Right kidney (tissue), 9 donors: ENCODE measurements around the gene SFSWAP.
A peak's percentile ranks its signal among the peaks of the same experiment; 100 is the strongest.
"Not testable (repeated sequence)": the region's sequence is repeated elsewhere in the genome, so short reads cannot be mapped to it uniquely, and the experiment has no call there.

Experiments
- DNase-seq: peaks from one replicate; pipeline ENCODE4 v3.0.0-alpha.2; 2016
- long read RNA-seq, 8 donors: transcript quantifications; one replicate each; lab custom pipeline, GENCODE V29; 2026

Gene SFSWAP
- long read RNA-seq, donor 1, transcript SFSWAP-206 (3 exons, 1,576 nt): major isoform, 8 of 13 reads
- long read RNA-seq, donor 1, partial matches to known transcripts: 0 of 13 reads
- long read RNA-seq, donor 1, other reads (novel, unspliced or antisense): 0 of 13 reads
- long read RNA-seq, donor 2, partial matches to known transcripts: 0 of 5 reads
- long read RNA-seq, donor 2, other reads (novel, unspliced or antisense): 0 of 5 reads
- long read RNA-seq, donor 3, full-length matches to known transcripts: 4 of 4 reads
- long read RNA-seq, donor 3, partial matches to known transcripts: 0 of 4 reads
- long read RNA-seq, donor 3, other reads (novel, unspliced or antisense): 0 of 4 reads
- long read RNA-seq, donor 4, full-length matches to known transcripts: 6 of 18 reads
- long read RNA-seq, donor 4, partial matches to known transcripts: 12 of 18 reads
- long read RNA-seq, donor 4, other reads (novel, unspliced or antisense): 0 of 18 reads
- long read RNA-seq, donor 5, partial matches to known transcripts: 0 of 2 reads
- long read RNA-seq, donor 5, other reads (novel, unspliced or antisense): 0 of 2 reads
- long read RNA-seq, donor 6, full-length matches to known transcripts: 9 of 17 reads
- long read RNA-seq, donor 6, partial matches to known transcripts: 8 of 17 reads
- long read RNA-seq, donor 6, other reads (novel, unspliced or antisense): 0 of 17 reads
- long read RNA-seq, donor 7, full-length matches to known transcripts: 14 of 45 reads
- long read RNA-seq, donor 7, partial matches to known transcripts: 31 of 45 reads
- long read RNA-seq, donor 7, other reads (novel, unspliced or antisense): 0 of 45 reads
- long read RNA-seq, donor 8, full-length matches to known transcripts: 3 of 3 reads
- long read RNA-seq, donor 8, partial matches to known transcripts: 0 of 3 reads
- long read RNA-seq, donor 8, other reads (novel, unspliced or antisense): 0 of 3 reads

DNA sequence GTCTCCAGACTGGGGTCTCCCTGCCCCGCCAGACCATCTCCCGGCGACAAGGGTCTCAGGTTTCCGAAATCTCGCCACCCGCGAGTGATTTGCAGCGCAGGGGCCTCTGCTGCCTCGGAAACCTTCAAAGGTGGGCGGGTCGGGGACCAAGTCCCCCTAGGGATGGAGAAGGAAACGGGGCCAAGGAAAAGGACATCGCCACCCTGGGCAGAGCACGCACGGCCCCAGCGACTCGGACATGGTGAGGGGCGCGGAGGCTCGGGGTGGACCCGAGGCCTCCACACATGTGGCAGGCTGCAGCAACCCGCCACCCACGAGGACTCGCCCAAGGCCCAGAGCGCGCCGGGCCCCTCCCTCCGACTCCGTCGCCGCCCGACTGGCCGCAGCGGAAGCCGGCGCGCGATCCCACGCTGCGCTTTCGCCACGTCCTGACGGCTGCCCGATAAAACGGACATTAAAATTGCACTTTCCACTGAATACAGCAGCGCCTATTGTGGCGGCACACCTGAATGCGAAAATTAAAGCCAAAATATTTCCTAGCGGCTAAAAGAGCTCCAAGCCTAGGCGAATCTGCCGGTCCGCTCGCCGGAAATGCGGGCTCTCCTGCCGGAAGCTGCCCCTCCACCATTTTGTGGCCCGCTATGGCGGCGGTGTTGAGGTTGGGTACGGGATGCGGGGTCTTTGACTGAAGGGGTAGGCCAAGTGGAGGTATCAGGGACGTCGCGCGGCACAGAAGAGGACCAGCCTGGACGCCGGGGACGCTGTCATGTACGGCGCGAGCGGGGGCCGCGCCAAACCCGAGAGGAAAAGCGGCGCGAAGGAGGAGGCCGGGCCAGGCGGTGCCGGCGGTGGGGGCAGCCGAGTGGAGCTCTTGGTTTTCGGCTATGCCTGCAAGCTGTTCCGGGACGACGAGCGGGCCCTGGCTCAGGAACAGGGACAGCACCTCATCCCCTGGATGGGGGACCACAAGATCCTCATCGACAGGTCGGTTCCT, at the start of gene SFSWAP:
TSS of gene SFSWAP (plus strand) at position 627 of the 994 bp plus-strand sequence. CDS start at position 767, 140 bp downstream.
- peak; percentile 100 for DNase-seq

DNA sequence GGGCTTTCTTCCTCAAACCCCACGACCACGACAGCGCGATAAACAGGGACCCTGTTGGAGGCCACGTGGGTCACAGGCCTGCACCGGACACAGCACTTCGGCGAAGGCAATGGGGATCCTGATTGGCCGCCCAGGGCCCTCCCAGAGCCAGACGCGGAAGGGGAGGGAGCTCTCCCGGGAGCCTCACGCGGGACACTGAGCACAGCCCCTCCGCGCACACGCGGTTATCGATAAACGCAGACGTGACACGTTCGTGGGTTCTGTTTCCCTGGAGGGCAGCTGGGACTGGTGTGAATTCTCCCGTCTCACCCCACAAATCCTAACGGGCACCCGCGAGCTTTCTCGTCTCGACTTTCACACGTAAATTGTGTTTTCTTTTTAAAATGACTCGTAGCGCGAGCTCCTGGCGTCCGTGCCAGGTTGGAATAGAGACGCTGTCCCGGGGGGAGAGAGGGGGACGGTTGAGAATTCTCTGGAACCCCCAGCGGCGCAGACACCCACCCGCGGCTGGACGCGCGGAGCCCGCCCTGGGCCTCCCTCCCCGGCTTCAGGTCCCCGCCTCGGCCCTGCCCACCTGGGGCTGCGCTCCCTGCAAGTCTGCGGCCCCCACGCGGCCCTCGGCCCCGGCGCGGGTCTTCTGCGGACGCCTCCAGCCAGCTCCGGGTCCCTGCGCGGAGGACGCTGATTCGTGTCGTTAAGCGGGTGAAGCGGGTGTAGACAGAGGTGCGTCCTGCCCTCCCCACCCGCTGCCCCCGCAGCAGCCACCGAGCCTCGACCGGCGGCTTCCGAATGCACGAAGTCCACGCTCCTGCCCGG, 49.5 kb upstream of the SFSWAP start:
- not testable (repeated sequence) for DNase-seq

DNA sequence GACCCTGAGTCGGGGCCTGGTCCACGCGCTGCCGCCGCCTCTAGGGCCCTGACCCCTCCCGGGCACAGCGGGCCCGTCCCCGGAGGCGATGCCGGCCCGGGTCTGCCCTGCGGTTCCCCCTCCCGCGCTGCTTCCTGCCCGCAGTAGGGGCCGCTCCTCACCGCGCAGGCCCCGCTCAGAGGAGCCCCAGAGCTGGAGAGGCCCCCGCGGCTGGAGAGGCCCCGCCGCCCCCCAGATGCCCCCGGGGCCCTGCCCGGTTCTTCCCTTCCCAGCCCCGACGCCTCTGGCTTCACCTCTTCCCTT, 49.0 kb upstream of the SFSWAP start:
- not testable (repeated sequence) for DNase-seq

DNA sequence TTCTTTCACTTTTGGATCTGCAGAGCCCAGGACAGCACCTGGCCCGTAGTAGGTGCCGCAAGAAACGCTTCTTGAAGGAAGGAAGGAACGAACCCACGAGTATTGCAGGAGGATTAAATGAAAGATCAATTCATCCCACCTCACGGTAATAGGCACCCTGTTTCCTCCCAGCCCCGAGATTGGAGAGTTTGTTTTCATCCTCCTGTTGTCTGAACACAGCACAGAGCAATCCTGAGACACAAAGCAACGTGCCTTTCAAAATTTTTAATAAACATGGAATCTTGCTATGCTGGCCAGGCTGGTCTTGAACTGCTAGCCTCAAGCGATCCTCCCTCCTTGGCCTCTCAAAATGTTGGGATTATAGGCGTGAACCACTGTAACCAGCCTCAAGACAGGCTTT, 48.5 kb upstream of the SFSWAP start:
- not testable (repeated sequence) for DNase-seq

DNA sequence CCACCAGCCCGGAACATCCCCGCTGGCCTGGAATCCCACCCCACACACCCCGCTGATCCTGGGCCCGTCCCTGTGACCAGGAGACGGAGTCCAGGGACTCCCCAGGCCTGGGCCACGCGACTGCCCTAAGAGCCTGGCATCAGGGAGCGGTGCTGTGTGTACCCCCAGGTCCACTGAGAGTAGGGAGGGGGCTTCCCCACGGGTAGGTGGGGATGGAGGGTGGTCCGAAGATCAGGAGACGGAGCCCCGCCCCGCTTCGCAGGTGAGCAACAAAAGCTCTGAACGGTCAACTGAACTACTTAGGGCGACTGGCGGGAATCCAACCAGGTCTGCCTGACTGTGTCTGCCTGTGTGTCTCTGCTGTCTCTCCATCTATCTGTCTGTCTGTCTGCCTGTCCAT, 45.2 kb upstream of the SFSWAP start:
- DNase-seq: not testable (repeated sequence)

DNA sequence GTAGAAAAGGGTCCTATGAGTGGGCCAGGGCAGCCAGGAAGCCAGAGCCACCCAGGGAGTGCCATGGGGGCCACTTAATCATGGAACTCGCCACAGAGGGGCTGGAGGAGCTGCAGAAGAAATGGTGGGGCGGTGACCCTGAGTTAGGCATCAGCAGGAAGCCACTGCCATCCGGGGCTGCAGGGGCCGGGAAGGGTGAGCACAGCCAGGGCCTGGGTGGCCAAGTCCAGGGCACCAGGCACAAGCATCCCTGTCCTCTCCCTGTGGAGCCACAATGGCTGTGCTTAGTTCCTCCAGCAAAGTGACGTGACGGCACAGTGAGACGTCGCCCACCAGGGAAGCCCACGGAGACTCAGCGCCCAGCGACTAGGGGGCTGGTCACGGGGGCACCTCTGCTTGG, 44.4 kb upstream of the SFSWAP start:
- not testable (repeated sequence) for DNase-seq

DNA sequence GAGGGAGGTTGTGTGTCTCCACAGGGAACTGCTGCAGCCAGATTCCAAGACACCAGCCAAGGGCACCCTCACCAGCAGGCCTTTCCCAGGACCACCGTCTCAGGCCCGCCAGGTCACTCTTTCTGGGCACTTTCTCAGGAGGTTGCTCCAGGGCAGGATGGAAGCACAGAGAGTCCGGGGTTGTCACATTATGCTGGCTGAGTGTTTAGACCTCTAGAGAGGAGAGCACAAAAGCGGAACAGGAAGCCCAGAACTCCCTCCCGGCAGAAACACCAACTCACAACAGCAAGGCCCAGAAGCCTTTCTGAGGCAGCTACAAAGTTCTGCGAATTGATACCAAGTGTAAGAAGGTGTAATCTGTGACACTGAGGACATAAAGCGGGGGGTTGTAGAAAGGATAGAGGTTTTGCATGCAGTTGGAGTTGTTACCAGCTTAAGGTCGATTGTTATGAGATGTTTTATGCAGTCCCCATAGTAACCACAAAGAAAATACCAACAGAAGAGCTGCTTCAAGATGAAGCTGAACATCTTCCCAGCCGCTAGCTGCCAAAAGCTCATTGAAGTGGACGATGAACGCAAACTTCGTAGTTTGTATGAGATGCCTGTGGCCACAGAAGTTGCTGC, 43.8 kb upstream of the SFSWAP start:
- not testable (repeated sequence) for DNase-seq

DNA sequence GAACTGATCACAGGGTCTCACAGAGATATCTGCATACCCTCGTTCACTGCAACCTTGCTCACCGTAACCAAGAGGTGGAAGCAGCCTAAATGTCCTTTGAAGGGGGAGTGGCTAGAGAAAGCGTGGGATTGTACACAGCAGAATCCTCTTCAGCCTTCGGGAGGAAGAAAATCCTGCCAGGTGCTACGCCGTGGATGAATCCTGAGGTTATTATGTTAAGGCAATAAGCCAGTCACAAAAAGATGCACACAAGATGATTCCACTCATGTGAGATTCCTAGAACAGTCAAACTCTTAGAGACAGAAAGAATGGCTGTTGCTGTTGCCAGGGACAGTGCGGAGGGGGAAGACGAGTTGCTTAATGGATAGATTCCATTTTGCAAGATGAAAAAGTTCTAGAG, 39.6 kb upstream of the SFSWAP start:
- DNase-seq: no peak

DNA sequence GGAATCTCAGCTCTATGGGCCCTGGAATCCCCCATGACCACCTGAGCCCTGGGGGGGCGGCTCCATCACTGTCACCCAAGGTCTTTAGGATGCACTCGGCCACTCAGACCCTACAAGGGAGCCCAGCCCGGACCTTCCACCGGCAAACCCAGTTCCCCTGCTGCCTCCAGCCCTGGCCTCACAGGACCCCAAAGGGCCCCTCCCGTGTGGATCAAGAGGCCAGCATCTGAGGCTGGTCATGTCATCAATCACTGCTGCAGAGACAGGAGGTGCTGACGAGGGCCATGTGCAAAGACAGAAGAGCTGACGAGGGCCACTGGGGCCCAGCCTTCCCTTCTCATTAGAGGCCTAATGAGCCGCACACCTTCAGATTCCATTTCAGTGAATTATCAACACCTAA, 39.0 kb upstream of the SFSWAP start:
- no peak for DNase-seq

DNA sequence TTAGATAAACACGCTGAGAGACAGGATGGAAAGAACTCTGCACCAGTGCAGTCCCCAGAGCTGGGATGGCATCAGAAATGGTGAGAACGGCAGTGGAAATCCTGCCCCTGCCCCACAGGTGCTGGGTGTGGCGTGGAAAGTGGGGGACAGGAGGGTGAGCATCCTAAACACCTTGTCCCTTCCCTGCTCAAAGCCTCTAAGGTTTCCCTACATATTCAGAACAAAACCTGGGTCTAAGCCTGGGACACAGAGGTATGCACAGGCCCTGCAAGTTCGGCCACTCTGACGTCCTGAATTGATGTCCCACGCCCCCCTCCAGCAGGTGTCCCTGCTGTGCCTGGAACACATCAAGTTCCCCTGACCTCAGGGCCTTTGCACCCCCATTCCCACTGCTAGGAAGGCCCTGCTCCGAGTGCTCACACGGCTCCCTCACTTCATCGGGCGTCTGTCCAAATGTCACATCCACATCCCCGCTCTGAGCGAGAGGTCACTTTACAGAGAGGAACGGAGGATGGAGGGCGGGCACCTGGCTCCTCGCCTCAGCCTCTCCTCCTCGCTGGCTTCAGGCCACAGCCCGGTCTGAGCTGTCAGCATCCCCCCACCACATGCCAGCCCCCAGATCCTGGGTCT, 38.5 kb upstream of the SFSWAP start:
- DNase-seq: no peak

DNA sequence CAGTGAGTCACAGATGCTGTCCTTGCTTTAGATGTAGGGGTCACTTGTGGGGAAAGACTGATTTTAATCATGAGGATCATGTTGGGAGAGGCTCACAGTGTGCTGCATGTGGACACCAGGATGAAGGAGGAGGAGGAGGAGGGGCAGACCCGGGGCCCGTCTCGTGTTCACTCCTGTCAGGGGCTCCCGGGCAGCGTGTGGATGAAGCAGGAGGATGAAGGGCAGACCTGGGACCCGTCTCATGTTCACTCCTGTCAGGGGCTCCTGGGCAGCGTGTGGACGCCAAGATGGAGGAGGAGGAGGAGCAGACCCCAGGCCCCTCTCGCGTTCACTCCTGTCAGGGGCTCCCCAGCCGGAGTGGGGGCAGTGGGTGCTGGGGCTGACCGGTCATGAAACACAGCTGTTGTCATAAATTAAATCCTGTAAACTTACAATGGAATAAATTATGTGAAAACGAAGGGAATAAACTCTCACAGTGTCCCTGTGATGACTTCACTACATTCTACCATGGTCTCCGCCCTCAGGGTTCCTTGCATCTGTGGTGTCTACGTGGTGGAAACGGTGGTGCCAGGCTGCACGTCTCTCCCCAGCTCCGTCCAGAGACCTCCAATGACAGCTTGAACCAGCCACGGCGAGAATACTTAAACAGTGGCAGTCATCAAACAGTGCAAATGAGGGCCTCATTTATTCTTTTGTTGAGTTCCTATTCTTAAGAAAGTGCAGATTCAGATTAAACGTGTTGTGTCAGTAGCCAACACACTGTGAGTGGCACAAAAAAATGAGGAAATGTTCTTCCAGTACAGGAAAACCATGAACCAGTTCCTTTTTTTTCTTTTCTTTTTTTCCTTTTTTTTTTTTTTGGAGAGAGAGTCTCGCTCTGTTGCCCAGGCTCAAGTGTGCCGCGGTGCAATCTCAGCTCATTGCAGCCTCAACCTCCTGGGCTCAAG, 37.7 kb upstream of the SFSWAP start:
- DNase-seq: no peak

DNA sequence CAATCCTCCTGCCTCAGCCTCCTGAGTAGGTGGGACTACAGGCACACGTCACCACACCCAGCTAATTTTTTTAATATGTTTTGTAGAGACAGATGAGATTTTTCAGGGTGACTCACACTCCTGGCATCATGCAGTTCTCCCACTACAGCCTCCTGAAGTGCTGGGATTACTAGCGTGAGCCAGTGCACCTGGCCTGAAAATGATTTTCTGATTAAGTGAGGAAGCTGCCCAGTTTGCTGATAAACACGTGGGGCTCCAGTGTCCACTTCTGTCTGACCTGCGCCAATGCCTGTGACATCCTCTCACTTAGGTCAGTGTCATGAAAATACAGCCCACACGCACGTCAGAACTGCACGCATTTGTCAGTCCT, 37.0 kb upstream of the SFSWAP start:
- DNase-seq: no peak

DNA sequence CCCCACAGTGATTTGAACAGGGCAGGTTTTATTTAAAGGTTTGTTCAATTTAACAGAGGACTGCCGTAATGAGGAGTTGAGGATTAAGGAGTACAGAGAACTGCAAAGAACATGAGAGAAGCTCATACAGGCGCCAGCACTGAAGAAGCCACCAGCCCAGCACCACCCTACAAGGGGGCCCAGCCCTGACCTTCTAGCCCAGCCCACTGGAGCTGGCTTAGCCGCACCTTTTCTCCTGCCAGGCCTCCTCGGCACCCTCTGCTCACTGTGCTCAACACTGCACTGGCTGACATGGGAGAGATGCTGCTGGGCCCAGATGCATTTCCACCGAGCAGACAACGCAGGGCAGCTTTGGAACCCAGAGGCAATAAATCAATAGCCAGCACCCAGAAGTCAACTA, 36.5 kb upstream of the SFSWAP start:
- DNase-seq: no peak

DNA sequence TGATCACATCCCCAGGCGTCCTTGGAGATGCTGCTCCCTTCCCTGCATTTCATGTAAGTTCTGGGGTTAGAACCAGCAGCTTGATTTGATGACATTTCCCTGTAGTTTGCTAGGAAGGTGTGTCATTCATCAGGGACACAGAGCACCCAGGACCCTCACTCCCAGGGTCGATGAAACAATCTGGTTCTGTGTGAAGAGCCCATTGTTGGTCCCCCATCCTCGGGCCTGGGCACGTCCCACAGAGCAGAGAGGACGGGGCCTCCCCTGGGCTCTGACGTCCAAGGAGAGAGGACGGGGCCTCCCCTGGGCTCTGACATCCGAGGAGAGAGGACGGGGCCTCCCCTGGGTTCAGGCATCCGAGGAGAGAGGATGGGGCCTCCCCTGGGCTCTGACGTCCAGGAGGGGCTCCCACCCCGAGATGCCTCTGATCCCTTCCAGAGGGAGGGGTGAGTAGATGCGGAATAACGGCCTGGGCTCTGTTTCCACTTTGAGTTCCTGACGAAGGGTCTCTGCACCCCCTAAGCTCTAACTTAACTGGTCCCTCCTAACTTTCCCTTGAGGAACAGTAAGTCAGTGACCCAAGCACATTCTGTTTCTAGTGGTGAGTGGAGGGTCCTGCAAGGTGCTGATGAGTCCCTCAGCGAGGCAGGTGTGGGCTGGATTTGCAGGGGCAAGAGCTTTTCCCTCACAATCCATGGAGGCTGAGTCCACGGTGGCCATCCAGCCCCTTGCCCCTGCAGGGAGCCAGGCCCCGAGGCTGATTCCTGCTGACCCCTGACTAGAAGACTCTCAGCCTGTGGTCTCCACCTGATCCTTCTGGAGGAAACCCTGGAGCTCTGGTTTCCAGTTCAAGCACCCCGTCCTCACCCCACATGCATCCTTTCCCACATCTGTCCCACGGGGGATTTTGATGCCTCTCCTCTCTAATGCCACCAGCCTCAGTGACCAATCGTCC, 35.5 kb upstream of the SFSWAP start:
- DNase-seq: no peak

DNA sequence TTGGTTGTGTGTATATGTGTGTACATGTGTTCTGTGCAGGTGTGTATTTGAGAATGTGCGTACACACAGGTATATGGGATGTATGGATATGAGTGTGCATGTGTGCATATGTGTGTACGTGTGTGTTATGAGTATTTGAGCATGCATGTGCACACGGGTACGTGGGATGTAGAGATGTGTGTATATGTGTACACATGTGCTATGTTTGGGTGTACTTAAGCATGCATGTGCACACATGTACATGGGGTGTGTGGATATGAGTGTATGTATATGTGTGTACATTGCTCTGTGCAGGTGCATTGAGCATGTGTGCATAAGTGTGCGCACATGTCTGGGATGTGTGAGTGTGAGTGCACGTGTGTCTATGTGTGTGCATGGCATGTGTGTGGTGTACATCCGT, 34.3 kb upstream of the SFSWAP start:
- no peak for DNase-seq

DNA sequence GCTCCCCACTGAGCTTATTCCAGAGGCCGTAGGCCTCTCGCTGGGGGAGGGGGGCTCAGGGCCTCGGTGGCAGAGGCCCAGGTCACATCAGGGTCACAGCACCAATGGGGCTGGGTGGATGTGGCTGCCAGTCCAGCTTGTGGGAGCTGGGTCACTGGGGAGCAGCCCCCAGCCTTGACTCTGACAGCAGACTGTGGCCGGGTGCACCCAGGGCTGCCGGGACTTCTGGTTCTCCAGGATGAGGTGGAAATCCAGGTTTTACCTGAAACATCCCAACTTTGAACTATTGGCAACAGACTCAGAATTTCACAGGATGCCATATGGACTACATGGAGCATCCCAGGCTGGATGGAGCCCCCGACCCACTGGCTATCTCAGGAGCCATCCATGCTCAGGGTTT, 33.8 kb upstream of the SFSWAP start:
- DNase-seq: not testable (repeated sequence)

DNA sequence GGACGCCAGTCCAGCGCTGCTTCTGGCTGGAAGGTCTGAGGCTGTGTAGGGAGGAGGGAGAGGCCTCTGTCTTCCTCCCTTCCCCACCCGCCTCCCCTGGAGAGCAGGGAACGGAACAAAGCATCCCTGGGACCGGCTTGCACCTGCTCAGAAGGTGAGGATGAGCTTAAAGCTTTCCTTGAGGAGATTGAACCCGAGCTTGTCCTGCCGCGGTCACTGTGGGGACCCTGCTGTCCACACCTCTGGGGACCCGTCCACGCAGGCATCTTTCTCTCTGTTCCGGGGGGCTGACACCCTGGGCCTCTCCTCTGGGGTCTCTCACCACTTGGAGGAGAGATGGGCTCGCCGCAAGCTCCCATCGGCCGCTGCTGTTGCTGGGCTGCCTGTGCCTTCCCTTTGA, 33.2 kb upstream of the SFSWAP start:
- DNase-seq: no peak
